ENCODE measurements around the gene CHST11.

CHST11 gene

DNA sequence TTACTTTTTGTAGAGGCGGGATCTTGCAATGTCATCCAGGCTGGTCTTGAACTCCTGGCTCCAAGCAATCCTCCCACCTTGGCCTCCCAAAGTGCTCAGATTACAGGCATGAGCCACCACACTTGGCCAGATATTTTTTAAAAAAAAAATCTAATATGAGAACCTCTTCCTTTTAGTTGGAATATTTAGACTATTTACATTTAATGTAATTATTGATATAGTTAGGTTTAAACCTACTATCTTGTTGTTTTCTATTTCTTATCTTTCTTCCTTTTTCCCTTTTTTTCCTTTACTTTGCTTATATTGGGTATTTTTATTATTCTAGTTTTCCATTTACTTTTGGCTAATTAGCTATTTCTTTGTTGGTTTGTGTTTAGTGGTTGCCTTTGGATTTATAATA, 315.6 kb downstream of the CHST11 start:
- DNase-seq (ENCODE audit: low read depth), result no peak
- no peak for TF ChIP-seq CTCF (IDR thresholded peaks at IDR 0.05; ENCODE audit: control insufficient read depth, extremely low read depth, insufficient read depth)
- no peak overlapping the region for H3K4me3 ChIP-seq (ENCODE audit: low read depth, low read length)

DNA sequence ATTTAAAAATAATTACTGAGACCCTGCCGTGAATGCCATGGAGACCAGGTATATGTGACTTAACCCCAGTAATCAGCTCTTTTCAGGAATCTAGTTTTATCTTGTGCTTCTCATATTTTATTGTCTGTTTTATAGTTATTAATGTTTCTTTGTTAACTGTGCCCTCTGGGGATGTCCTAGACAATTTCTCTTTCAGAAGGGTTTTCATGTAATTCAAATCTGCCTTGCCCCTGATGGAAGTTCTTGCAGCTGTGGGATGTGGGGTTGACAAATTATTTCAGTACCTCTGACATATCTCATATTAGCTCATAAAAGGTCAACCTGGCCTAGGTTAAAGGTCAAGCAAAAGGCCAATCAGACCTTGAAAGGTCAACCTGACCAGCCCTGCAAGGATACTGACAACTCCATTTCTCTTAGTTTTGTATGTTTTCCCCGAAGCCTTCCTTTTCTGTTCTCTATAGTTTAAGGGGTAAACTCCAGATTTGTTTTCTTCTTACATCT, 319.0 kb downstream of the CHST11 start:
- no peak overlapping the region for H3K4me3 ChIP-seq (ENCODE audit: low read depth, low read length)
- TF ChIP-seq CTCF (IDR thresholded peaks at IDR 0.05; ENCODE audit: control insufficient read depth, extremely low read depth, insufficient read depth), result no peak
- no peak for DNase-seq (ENCODE audit: low read depth)

GRCh38 chr12:104779134-104779533, 322.4 kb downstream of the CHST11 start:
- H3K4me3 ChIP-seq (ENCODE audit: low read depth, low read length), result no peak overlapping the region
- no peak for TF ChIP-seq CTCF (IDR thresholded peaks at IDR 0.05; ENCODE audit: control insufficient read depth, extremely low read depth, insufficient read depth)
- no peak for DNase-seq (ENCODE audit: low read depth)

DNA sequence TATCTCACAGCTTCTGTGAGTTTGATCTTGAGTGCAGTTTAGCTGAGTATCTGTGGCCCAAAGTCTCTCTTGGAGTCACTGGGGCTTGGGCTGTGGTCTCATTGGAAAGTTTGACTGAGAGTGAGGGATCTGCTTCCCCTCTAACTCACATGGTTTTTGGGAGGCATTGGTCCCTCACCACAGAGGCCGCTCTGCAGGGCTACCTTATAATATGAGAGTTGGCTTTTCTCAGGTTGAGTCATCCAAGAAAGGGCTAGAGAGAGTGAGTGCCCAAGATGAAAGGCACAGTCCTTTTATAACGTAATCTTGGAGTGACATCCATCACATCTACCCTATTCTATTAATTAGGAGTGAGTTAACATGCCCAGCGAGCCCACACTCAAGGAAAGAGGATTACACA, 325.5 kb downstream of the CHST11 start:
- no peak for DNase-seq (ENCODE audit: low read depth)
- H3K4me3 ChIP-seq (ENCODE audit: low read depth, low read length), result no peak overlapping the region
- TF ChIP-seq CTCF (IDR thresholded peaks at IDR 0.05; ENCODE audit: control insufficient read depth, extremely low read depth, insufficient read depth), result no peak

DNA sequence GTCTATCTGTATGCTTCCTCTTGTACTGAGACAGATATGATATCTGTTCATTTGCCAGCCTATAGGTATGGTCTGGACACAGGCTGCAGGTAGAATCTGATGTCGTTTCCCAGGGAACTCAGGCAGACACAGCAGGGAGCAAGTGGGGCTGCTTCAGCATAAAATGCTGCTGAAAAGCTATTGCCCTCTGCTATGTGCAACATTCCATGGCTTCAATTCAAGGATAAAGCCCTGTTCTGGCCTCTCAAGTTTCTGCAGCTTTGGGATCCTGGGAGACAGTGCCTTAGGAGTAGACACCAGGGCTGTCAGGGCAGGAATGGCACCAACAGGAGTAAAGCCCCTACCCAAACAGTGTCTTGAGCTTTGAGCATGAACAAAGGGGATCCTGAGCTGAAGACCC, 327.8 kb downstream of the CHST11 start:
- TF ChIP-seq CTCF (IDR thresholded peaks at IDR 0.05; ENCODE audit: control insufficient read depth, extremely low read depth, insufficient read depth), result no peak
- no peak for DNase-seq (ENCODE audit: low read depth)
- no peak overlapping the region for H3K4me3 ChIP-seq (ENCODE audit: low read depth, low read length)

DNA sequence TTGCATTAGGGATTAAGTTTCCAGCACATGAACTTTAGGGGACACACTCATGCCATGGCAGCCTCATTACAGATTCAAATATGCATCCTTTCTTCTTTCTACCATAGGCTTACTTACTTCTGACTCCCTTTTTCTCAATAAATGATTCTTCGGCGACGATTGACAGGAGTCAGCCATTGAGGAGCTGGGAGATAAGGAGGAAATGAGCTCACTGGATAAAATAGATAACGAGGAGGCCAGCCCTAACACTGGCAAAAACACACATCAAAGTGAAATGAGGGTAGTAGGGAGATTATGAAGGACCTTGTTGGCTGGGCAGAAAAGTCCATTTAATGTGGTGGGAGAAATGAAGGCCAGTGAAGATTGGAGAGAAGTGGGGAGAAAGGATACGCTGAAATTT, 329.1 kb downstream of the CHST11 start:
- H3K4me3 ChIP-seq (ENCODE audit: low read depth, low read length), result no peak overlapping the region
- TF ChIP-seq CTCF (IDR thresholded peaks at IDR 0.05; ENCODE audit: control insufficient read depth, extremely low read depth, insufficient read depth), result no peak
- no peak for DNase-seq (ENCODE audit: low read depth)

DNA sequence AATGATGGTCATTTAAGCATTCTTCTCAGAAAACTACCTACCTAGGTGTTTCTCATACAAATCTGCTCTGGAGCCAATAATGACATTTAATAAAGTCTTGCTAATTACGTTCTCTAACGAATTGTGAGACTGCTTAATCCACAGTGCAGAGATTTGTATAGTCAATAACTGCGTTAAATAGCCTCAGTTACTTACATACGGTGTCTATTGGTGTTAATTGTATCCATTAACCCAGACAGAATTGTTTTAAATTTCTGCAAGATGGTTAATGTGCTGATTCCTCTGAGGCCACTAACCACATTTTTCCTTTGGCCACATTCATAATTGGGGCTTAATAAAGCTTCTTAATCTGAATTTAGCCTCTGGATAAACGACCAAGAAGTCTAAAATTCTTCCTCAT, 329.6 kb downstream of the CHST11 start:
- H3K4me3 ChIP-seq (ENCODE audit: low read depth, low read length), result no peak overlapping the region
- TF ChIP-seq CTCF (IDR thresholded peaks at IDR 0.05; ENCODE audit: control insufficient read depth, extremely low read depth, insufficient read depth), result no peak
- no peak for DNase-seq (ENCODE audit: low read depth)
